ENCODE results near the gene NLGN1. TPM values are rescaled to one million over a fixed set of nuclear protein-coding genes. Genes with fewer than 3 reads are reported as not detected.

NLGN1 gene
- total RNA-seq, 1 experiment from 2014 or later, result not detected

DNA sequence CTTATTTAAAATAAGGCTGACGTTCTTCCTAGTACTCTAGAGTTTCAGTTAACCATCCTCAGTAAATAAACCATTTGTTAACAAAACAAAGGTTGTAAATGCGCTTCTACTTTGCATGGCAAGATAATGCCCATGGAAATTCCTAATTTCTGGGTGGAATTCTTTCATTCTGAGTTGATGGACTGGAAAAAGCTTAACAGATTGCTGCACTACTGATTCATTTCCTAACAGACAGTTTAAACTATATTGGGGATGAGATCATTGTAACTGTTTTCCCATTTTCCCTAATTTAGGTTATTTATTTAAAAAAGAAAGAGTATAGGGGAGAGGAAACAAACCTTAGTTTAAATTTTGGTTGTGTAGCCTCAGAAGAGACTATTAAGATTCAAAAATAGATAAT, 342.2 kb downstream of the NLGN1 start:
- POLR2A ChIA-PET, result no interaction called here

More for the DNA sequence above, 342.2 kb downstream of the NLGN1 start:
- H3K79me2 ChIP-seq (ENCODE audit: insufficient read depth, low read length), result no peaks in the 10 kb centered on the region
- no peaks in the 10 kb centered on the region for H4K20me1 ChIP-seq (ENCODE audit: insufficient read depth)
- BruUV-seq (replicated peaks), result no TSS peak
- H3K27ac ChIP-seq (ENCODE audit: low read depth, low read length), result no peak overlapping the region
- H3K36me3 ChIP-seq (ENCODE audit: control insufficient read depth in 1 of 2, insufficient read depth in 2 of 2, low read length in 2 of 2), result no peaks in the 10 kb centered on the region
- H3K4me1 ChIP-seq (ENCODE audit: control insufficient read depth in 1 of 2, insufficient read depth in 2 of 2, low read length in 2 of 2), result no peaks in the 10 kb centered on the region
- no peaks in the 10 kb centered on the region for H3K9me2 ChIP-seq (ENCODE audit: insufficient read depth)
- DNase-seq (ENCODE audit: low read depth, low spot score), result no peak
- H3K27me3 ChIP-seq (ENCODE audit: insufficient read depth, low read length), result no peaks in the 10 kb centered on the region
- ChIA-PET RAD21 (ENCODE audit: low non-redundant PET in 1 of 2, low total read pairs in 2 of 2, uncharacterized antibody in 2 of 2, unreplicated experiment in 2 of 2) (no interaction called here), CTCF (no interaction called here)
- no peak for ATAC-seq
- intact Hi-C loops (cut with micrococcal nuclease), result no loop called here
- no peak overlapping the region for H3K4me3 ChIP-seq (replicated peaks in 1 of 2; ENCODE audit: low read depth in 1 of 2, low read length in 2 of 2)
- no peak for TF ChIP-seq SIN3A (IDR thresholded peaks at IDR 0.05; ENCODE audit: low read depth)
- TF ChIP-seq YY1 (IDR thresholded peaks at IDR 0.05; ENCODE audit: extremely low read depth, insufficient replicate concordance, low read depth, low read length), result no peak
- no peak for TF ChIP-seq ELF1 (IDR thresholded peaks at IDR 0.05; ENCODE audit: borderline replicate concordance, low read depth)
- no peak for TF ChIP-seq REST (IDR thresholded peaks at IDR 0.05; ENCODE audit: low read depth)
- TF ChIP-seq EZH2phosphoT487 (IDR thresholded peaks at IDR 0.05; ENCODE audit: borderline replicate concordance), result no peak
- no peak for TF ChIP-seq SRF (IDR thresholded peaks at IDR 0.05; ENCODE audit: low read depth)
- TF ChIP-seq, protein P1, sequence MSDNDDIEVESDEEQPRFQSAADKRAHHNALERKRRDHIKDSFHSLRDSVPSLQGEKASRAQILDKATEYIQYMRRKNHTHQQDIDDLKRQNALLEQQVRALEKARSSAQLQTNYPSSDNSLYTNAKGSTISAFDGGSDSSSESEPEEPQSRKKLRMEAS (IDR thresholded peaks at IDR 0.05), result no peak
- TF ChIP-seq, protein P2, sequence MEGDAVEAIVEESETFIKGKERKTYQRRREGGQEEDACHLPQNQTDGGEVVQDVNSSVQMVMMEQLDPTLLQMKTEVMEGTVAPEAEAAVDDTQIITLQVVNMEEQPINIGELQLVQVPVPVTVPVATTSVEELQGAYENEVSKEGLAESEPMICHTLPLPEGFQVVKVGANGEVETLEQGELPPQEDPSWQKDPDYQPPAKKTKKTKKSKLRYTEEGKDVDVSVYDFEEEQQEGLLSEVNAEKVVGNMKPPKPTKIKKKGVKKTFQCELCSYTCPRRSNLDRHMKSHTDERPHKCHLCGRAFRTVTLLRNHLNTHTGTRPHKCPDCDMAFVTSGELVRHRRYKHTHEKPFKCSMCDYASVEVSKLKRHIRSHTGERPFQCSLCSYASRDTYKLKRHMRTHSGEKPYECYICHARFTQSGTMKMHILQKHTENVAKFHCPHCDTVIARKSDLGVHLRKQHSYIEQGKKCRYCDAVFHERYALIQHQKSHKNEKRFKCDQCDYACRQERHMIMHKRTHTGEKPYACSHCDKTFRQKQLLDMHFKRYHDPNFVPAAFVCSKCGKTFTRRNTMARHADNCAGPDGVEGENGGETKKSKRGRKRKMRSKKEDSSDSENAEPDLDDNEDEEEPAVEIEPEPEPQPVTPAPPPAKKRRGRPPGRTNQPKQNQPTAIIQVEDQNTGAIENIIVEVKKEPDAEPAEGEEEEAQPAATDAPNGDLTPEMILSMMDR (IDR thresholded peaks at IDR 0.05 in 2 of 3, conservative IDR thresholded peaks at IDR 0.05 in 1 of 3; ENCODE audit: borderline replicate concordance in 1 of 3, insufficient read depth in 1 of 3, low read depth in 2 of 3, low read length in 2 of 3), result no peak
- TF ChIP-seq POLR2A (IDR thresholded peaks at IDR 0.05; ENCODE audit: borderline replicate concordance, extremely low read depth, insufficient read depth, insufficient read length), result no peak
- no peak for TF ChIP-seq ATF3 (IDR thresholded peaks at IDR 0.05)
- no peak overlapping the region for H2AFZ ChIP-seq (ENCODE audit: low read depth, low read length, poor library complexity, severe bottlenecking)
- H3K9me3 ChIP-seq (ENCODE audit: control insufficient read depth in 1 of 2, insufficient read depth in 1 of 2, low read depth in 1 of 2, low read length in 2 of 2), result no peaks in the 10 kb centered on the region
- H3K9ac ChIP-seq (ENCODE audit: low read length), result no peak overlapping the region
- no peak overlapping the region for H3K4me2 ChIP-seq (ENCODE audit: low read length)
